BJ (cell line): ENCODE measurements around the gene MTHFSD. TPM values are rescaled to one million over a fixed set of nuclear protein-coding genes. Genes with fewer than 3 reads are reported as not detected.

ENCODE experiments used
- CTCF ChIA-PET: fragments of 350-600 bp; formaldehyde crosslinking; extraction: SDS; loops from one replicate; lab custom pipeline; 2021; ENCODE audit warnings: antibody characterized with exemption, inconsistent platforms; lab: Yijun Ruan, JAX
- POLR2A ChIA-PET: fragments of 300-600 bp; sonication (Branson Sonifier 250); formaldehyde crosslinking; extraction: SDS; loops from one replicate; lab custom pipeline; 2021; ENCODE audit warnings: antibody characterized with exemption; lab: Charles Lee
- DNase-seq: peaks from one replicate; pipeline ENCODE4 v3.0.0-alpha.2; 2011; ENCODE audit warnings: low read depth
- H3K27me3 ChIP-seq: 2 replicates; pipeline ENCODE4 v1.6.0; 2011; ENCODE audit warnings: low read length; ENCODE audit not compliant: control insufficient read depth, insufficient read depth
- H3K36me3 ChIP-seq: 2 replicates; pipeline ENCODE4 v1.5.1; 2011; ENCODE audit warnings: low read length; ENCODE audit not compliant: control insufficient read depth, insufficient read depth
- H3K4me3 ChIP-seq: 2 replicates; pipeline ENCODE4 v1.5.1; 2011; ENCODE audit warnings: low read depth, mild to moderate bottlenecking, control low read depth, low read length
- polyA plus RNA-seq: library from polyadenylated mRNA; depleted of rRNA; stranded (reverse); fragments of >200 nt; gene quantifications from 2 replicates; pipeline ENCODE4 v1.2.3, GENCODE V29; 2011
- TF ChIP-seq, protein P1 (sequence below): IDR thresholded peaks from 2 replicates; pipeline ENCODE4 v1.5.1; 2011; ENCODE audit warnings: low read depth, mild to moderate bottlenecking, control low read depth, inconsistent platforms, low read length, moderate library complexity; ENCODE audit not compliant: insufficient read depth

MTHFSD gene
- polyA plus RNA-seq, 1 experiment, result 17.2 TPM

- ChIA-PET POLR2A (no interaction called here), CTCF (no interaction called here)
- H3K36me3 ChIP-seq, result no peaks in the 10 kb centered on the region
Observed at GRCh38 chr16:86587487-86587886, 32.5 kb upstream of the MTHFSD start.

GRCh38 chr16:86585821-86586611 is 31.0 kb upstream of the MTHFSD start:
- ChIA-PET CTCF (interaction anchor here (0.6 to 1.4 kb wide), 4 partner anchors 8 to 476 kb away, joined by 3 to 4 read pairs (median 3); partner anchors contain the start of gene FOXL1), POLR2A (interaction anchor here (0.6 to 0.7 kb wide), 3 partner anchors 10 to 12 kb away, joined by 3 read pairs; no protein-coding TSS in a partner anchor)
- Histone ChIP-seq H3K36me3 (no peaks in the 10 kb centered on the region), H3K27me3 (no peaks in the 10 kb centered on the region), H3K4me3 (no peak overlapping the region)
- peak; percentile 86 for DNase-seq
- TF ChIP-seq, protein P1, sequence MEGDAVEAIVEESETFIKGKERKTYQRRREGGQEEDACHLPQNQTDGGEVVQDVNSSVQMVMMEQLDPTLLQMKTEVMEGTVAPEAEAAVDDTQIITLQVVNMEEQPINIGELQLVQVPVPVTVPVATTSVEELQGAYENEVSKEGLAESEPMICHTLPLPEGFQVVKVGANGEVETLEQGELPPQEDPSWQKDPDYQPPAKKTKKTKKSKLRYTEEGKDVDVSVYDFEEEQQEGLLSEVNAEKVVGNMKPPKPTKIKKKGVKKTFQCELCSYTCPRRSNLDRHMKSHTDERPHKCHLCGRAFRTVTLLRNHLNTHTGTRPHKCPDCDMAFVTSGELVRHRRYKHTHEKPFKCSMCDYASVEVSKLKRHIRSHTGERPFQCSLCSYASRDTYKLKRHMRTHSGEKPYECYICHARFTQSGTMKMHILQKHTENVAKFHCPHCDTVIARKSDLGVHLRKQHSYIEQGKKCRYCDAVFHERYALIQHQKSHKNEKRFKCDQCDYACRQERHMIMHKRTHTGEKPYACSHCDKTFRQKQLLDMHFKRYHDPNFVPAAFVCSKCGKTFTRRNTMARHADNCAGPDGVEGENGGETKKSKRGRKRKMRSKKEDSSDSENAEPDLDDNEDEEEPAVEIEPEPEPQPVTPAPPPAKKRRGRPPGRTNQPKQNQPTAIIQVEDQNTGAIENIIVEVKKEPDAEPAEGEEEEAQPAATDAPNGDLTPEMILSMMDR, result no peak

More at GRCh38 chr16:86587487-86587886, 32.5 kb upstream of the MTHFSD start:
- TF ChIP-seq, protein P1, result no peak
- no peaks in the 10 kb centered on the region for H3K27me3 ChIP-seq
- no peak for DNase-seq
- no peak overlapping the region for H3K4me3 ChIP-seq

DNA sequence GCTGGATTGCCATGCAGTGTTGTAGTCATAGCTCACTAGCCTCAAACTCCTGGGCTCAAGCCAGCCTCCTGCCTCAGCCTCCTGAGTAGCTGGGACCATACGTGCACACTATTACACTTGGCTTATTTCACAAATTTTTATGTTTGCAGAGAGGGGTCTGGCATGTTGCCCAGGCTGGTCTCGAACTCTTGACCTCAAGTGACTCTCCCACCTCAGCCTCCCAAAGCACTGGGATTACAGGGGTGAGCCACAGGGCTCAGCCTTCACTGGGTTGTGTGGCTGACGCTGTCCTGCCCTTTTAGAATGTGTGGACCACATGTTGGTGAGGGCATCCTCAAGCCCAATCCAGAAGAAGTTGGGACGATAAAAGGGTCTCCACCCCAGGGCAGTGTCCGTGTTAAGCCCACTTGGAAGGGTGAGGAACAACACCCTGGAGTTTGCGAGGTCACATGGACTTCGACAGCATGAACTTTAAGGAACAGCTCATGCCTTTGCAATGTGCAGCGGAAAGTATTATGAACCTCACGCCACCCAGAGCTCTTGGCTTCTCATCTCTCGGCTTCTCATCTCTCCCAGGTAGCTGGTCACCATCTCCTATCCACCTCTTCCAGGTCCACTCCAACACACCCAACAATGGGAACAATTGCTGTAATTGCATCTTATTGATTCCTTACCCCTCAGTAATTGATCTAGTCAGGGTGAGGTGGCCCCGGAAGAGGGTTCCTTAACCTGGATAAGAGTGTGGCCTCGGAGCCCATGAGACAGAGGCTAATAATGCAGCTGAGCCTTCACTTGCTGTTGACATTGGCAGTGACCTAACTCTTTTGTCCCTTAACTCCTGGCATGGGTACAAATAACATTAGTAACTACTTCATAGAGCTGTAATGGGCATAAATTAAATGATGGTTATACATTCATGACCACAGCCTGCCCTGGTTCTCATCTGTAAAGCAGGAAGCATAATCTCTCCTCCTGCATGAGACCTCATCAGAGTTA is 30.0 kb upstream of the MTHFSD start:
- H3K36me3 ChIP-seq, result no peaks in the 10 kb centered on the region
- DNase-seq, result no peak
- ChIA-PET CTCF (interaction anchor here (0.6 to 1.4 kb wide), 4 partner anchors 7 to 477 kb away, joined by 3 to 4 read pairs (median 4); partner anchors contain the start of gene FOXL1), POLR2A (no interaction called here)
- H3K27me3 ChIP-seq, result no peaks in the 10 kb centered on the region
- H3K4me3 ChIP-seq, result no peak overlapping the region
- TF ChIP-seq, protein P1, result no peak

DNA sequence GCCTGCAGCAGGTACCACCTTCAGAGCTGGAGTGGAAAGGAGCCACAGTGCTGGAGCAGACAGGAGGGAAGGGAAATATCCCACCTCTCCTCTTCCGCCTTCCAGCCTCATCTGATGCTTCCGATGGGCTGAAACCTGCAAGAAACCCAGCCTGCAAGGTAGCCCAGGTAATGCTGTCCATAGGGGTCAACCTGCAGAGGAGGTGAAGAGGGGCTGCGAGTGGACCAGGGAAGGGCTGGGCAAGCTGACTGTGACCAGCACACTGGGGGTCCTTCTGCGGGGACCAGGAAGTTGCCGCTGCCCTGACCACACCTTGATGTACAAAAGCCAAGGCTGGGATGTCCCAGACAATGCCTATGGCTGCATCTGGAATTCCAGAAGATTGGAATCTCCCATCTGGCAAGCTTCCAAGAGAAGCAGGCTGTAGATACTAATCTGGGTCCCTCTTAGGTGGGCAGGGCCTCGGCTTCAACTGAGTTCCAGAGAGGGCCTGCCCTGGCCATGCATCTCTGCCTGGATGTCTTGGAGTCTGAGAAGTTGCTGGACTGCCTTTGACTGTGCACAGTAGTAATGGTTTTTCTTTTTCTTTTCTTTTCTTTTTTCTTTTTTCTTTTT is 29.1 kb upstream of the MTHFSD start:
- ChIA-PET CTCF (interaction anchor here (0.6 to 1.0 kb wide), 3 partner anchors 177 to 398 kb away, joined by 3 to 5 read pairs (median 4); no protein-coding TSS in a partner anchor), POLR2A (no interaction called here)
- TF ChIP-seq, protein P1, result no peak

More for the DNA sequence above, 29.1 kb upstream of the MTHFSD start:
- H3K27me3 ChIP-seq, result no peaks in the 10 kb centered on the region
- DNase-seq, result no peak
- no peaks in the 10 kb centered on the region for H3K36me3 ChIP-seq
- no peak overlapping the region for H3K4me3 ChIP-seq
